Fibroblast of mammary gland (primary cell): ENCODE data around the gene EYA4.

Experiments used
- DNase-seq: peaks from one replicate; pipeline ENCODE4 v3.0.0-alpha.2; 2010; ENCODE audit warnings: low read depth
- H3K4me3 ChIP-seq: 2 replicates; pipeline ENCODE4 v1.5.1; 2011; ENCODE audit warnings: low read depth, mild to moderate bottlenecking, low read length, moderate library complexity; ENCODE audit not compliant: control insufficient read depth
- TF ChIP-seq, protein P1 (sequence below): conservative IDR thresholded peaks from 2 replicates; pipeline ENCODE4 v1.5.1; 2011; ENCODE audit warnings: low read depth, low read length, inconsistent platforms; ENCODE audit not compliant: control insufficient read depth, insufficient read depth

Gene EYA4

GRCh38 chr6:133446789-133447188 lies 205.6 kb downstream of the EYA4 start:
- no peak overlapping the region for H3K4me3 ChIP-seq
- TF ChIP-seq, protein P1, sequence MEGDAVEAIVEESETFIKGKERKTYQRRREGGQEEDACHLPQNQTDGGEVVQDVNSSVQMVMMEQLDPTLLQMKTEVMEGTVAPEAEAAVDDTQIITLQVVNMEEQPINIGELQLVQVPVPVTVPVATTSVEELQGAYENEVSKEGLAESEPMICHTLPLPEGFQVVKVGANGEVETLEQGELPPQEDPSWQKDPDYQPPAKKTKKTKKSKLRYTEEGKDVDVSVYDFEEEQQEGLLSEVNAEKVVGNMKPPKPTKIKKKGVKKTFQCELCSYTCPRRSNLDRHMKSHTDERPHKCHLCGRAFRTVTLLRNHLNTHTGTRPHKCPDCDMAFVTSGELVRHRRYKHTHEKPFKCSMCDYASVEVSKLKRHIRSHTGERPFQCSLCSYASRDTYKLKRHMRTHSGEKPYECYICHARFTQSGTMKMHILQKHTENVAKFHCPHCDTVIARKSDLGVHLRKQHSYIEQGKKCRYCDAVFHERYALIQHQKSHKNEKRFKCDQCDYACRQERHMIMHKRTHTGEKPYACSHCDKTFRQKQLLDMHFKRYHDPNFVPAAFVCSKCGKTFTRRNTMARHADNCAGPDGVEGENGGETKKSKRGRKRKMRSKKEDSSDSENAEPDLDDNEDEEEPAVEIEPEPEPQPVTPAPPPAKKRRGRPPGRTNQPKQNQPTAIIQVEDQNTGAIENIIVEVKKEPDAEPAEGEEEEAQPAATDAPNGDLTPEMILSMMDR, result no peak
- DNase-seq, result no peak

GRCh38 chr6:133447924-133448323 lies 206.8 kb downstream of the EYA4 start:
- TF ChIP-seq, protein P1, result no peak
- DNase-seq, result peak; percentile 49
- H3K4me3 ChIP-seq, result no peak overlapping the region

DNA sequence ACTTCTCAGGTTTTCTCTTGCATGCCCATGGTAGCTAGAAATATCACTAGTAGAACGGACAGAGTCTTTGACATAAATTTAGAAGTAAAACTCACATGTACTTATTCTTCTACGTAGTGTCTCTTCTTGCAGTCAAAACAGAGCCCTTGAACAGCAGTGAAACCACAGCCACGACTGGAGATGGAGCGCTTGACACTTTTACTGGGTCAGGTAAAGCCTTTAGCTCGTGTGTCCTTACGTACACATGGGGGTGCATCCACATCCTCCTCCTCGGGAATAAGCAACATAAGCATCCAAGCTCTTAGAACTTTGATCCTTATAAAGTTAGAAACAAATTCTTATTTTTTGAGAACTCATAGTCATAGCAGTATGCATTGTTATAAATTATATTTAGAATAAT lies 215.3 kb downstream of the EYA4 start:
- TF ChIP-seq, protein P1, result no peak
- no peak for DNase-seq
- no peak overlapping the region for H3K4me3 ChIP-seq

GRCh38 chr6:133456944-133457343 lies 215.8 kb downstream of the EYA4 start:
- TF ChIP-seq, protein P1, result no peak
- no peak for DNase-seq
- H3K4me3 ChIP-seq, result no peak overlapping the region

DNA sequence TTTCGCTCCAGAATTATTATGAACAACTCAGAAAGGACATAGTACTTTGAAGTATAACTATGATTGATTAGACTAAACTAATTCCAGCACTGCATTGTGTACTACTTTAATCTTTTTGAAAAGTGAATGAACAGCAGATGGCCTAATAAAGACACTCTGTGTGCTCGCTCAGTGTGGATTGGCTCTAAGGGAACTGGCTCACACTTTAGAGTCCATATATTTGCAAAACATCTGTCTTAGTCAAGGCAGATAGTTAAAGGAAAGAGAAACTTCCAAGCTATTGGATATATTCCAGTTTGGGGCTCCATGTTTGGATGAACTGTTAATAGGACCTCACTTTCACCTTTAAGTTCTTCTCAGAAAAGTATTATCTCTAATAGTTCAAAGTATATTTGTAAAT lies 218.9 kb downstream of the EYA4 start:
- no peak for DNase-seq
- H3K4me3 ChIP-seq, result no peak overlapping the region
- TF ChIP-seq, protein P1, result no peak

- H3K4me3 ChIP-seq, result no peak overlapping the region
- DNase-seq, result no peak
- TF ChIP-seq, protein P1, result no peak
Measured at GRCh38 chr6:133463790-133464189, 222.6 kb downstream of the EYA4 start.

GRCh38 chr6:133466680-133467079 lies 225.5 kb downstream of the EYA4 start:
- no peak for DNase-seq
- TF ChIP-seq, protein P1, result no peak
- no peak overlapping the region for H3K4me3 ChIP-seq
